SU-DHL-6 (cell line): ENCODE results near the gene PTGR3.

Experiments used
- H2AFZ ChIP-seq: fragments of 200-600 bp; sonication (generic); 2 replicates; pipeline ENCODE4 v1.6.1; 2014; ENCODE audit warnings: low read depth, mild to moderate bottlenecking, moderate library complexity, mixed read lengths, antibody characterized with exemption, low read length; ENCODE audit not compliant: severe bottlenecking
- H3F3A ChIP-seq: fragments of 200-600 bp; shearing (Covaris generic); 2 replicates; pipeline ENCODE4 v1.6.0; 2016; ENCODE audit warnings: antibody characterized with exemption, mild to moderate bottlenecking; ENCODE audit not compliant: insufficient read depth
- H3K27ac ChIP-seq: fragments of 200-600 bp; sonication (generic); 2 replicates; pipeline ENCODE4 v1.5.1; 2016; ENCODE audit warnings: low read depth, mild to moderate bottlenecking, low read length, moderate library complexity, mixed read lengths
- H3K27me3 ChIP-seq: fragments of 200-600 bp; sonication (generic), shearing (Covaris generic); 2 replicates; pipeline ENCODE4 v1.6.0; 2014; ENCODE audit warnings: mild to moderate bottlenecking, low read length
- H3K36me3 ChIP-seq: fragments of 200-600 bp; sonication (generic); 2 replicates; pipeline ENCODE4 v1.6.1; 2014; ENCODE audit warnings: mild to moderate bottlenecking, low read length, mixed read lengths
- H3K4me2 ChIP-seq: fragments of 300-600, 200-600 bp; shearing (Covaris generic), sonication (generic); 2 replicates; pipeline ENCODE4 v1.6.0; 2014; ENCODE audit warnings: low read length, low read depth, mild to moderate bottlenecking; ENCODE audit not compliant: poor library complexity, severe bottlenecking
- H3K4me3 ChIP-seq: fragments of 200-600 bp; sonication (generic); 2 replicates; pipeline ENCODE4 v1.5.1; 2014; ENCODE audit warnings: antibody characterized with exemption, low read length, mild to moderate bottlenecking, mixed read lengths; ENCODE audit not compliant: insufficient read depth, poor library complexity, severe bottlenecking
- H3K79me2 ChIP-seq: fragments of 200-600 bp; sonication (generic); 2 replicates; pipeline ENCODE4 v1.6.1; 2014; ENCODE audit warnings: mild to moderate bottlenecking, low read length, moderate library complexity; ENCODE audit not compliant: insufficient read depth
- H3K9ac ChIP-seq: fragments of 200-600 bp; sonication (generic); 2 replicates; pipeline ENCODE4 v1.7.0; 2014; ENCODE audit warnings: mild to moderate bottlenecking, low read length
- H3K9me2 ChIP-seq: fragments of 200-600 bp; sonication (generic); replicated peaks from 2 replicates; pipeline ENCODE4 v1.6.1; 2014; ENCODE audit warnings: low read length; ENCODE audit not compliant: insufficient read depth
- H3K9me3 ChIP-seq: fragments of 200-600 bp; sonication (generic); 2 replicates; pipeline ENCODE4 v1.6.1; 2014; ENCODE audit warnings: low read length, mixed read lengths; ENCODE audit not compliant: insufficient read depth
- H4K20me1 ChIP-seq: fragments of 200-600 bp; sonication (generic); 2 replicates; pipeline ENCODE4 v1.6.1; 2014; ENCODE audit warnings: low read depth, mild to moderate bottlenecking, antibody characterized with exemption, low read length, moderate library complexity, mixed read lengths
- CTCF ChIP-seq: fragments of 200-600 bp; sonication (generic); IDR thresholded peaks from one replicate; pipeline ENCODE4 v1.5.1; 2017; ENCODE audit warnings: antibody characterized with exemption, mild to moderate bottlenecking, low read length, moderate library complexity; ENCODE audit not compliant: insufficient read depth, poor library complexity, severe bottlenecking
- EZH2phosphoT487 ChIP-seq: fragments of 200-600 bp; sonication (generic), shearing (Covaris generic); conservative IDR thresholded peaks from 2 replicates; pipeline ENCODE4 v1.6.1; 2018; ENCODE audit warnings: mild to moderate bottlenecking, antibody characterized with exemption, low read length, moderate library complexity, mixed read lengths

PTGR3 gene

GRCh38 chr18:75178376-75178775 is 30.6 kb downstream of the PTGR3 start:
- Histone ChIP-seq H3K27me3 (no peaks in the 10 kb centered on the region), H3K36me3 (no peaks in the 10 kb centered on the region), H3K9ac (no peak overlapping the region), H3K27ac (no peak overlapping the region), H4K20me1 (no peaks in the 10 kb centered on the region), H3K4me3 (no peak overlapping the region), H3K9me2 (no peaks in the 10 kb centered on the region), H3F3A (no peaks in the 10 kb centered on the region), H2AFZ (no peak overlapping the region), H3K9me3 (no peaks in the 10 kb centered on the region), H3K4me2 (no peak overlapping the region), H3K79me2 (no peaks in the 10 kb centered on the region)
- TF ChIP-seq EZH2phosphoT487: no peak
- TF ChIP-seq CTCF: no peak

- no peak overlapping the region for H3K27ac ChIP-seq
- H3K4me3 ChIP-seq: no peak overlapping the region
- H3K9ac ChIP-seq: no peak overlapping the region
- H4K20me1 ChIP-seq: no peaks in the 10 kb centered on the region
- TF ChIP-seq EZH2phosphoT487 (no peak), CTCF (no peak)
- H3K27me3 ChIP-seq: no peaks in the 10 kb centered on the region
- H3K9me2 ChIP-seq: no peaks in the 10 kb centered on the region
- H3K4me2 ChIP-seq: no peak overlapping the region
- H2AFZ ChIP-seq: no peak overlapping the region
- H3K9me3 ChIP-seq: no peaks in the 10 kb centered on the region
- H3K79me2 ChIP-seq: no peaks in the 10 kb centered on the region
- H3F3A ChIP-seq: no peaks in the 10 kb centered on the region
- H3K36me3 ChIP-seq: no peaks in the 10 kb centered on the region
Observed at GRCh38 chr18:75176849-75177248, 32.1 kb downstream of the PTGR3 start.

GRCh38 chr18:75173738-75174137 is 35.2 kb downstream of the PTGR3 start:
- Histone ChIP-seq H3K9ac (no peak overlapping the region), H3K4me3 (no peak overlapping the region), H3K79me2 (no peaks in the 10 kb centered on the region), H3K9me2 (no peaks in the 10 kb centered on the region), H3F3A (no peaks in the 10 kb centered on the region), H3K27me3 (no peaks in the 10 kb centered on the region), H3K4me2 (no peak overlapping the region), H3K27ac (no peak overlapping the region), H3K36me3 (no peaks in the 10 kb centered on the region), H3K9me3 (no peaks in the 10 kb centered on the region), H4K20me1 (no peaks in the 10 kb centered on the region), H2AFZ (no peak overlapping the region)
- TF ChIP-seq EZH2phosphoT487 (no peak), CTCF (no peak)

GRCh38 chr18:75173125-75173432 is 35.9 kb downstream of the PTGR3 start:
- TF ChIP-seq CTCF (no peak), EZH2phosphoT487 (no peak)
- no peak overlapping the region for H3K9ac ChIP-seq
- no peak overlapping the region for H3K4me3 ChIP-seq
- H2AFZ ChIP-seq: no peak overlapping the region
- no peaks in the 10 kb centered on the region for H3F3A ChIP-seq
- no peaks in the 10 kb centered on the region for H3K36me3 ChIP-seq
- H4K20me1 ChIP-seq: no peaks in the 10 kb centered on the region
- H3K9me3 ChIP-seq: no peaks in the 10 kb centered on the region
- H3K79me2 ChIP-seq: no peaks in the 10 kb centered on the region
- no peak overlapping the region for H3K4me2 ChIP-seq
- H3K27me3 ChIP-seq: no peaks in the 10 kb centered on the region
- no peak overlapping the region for H3K27ac ChIP-seq
- H3K9me2 ChIP-seq: no peaks in the 10 kb centered on the region
